GM18511 (cell line): ENCODE measurements around the gene ANKRD33B.
A peak's percentile ranks its signal among the peaks of the same experiment; 100 is the strongest.
"Not testable (repeated sequence)": the region's sequence is repeated elsewhere in the genome, so short reads cannot be mapped to it uniquely, and the experiment has no call there.

Experiments used
- ATAC-seq: cut with Tn5 transposase; IDR thresholded peaks from one replicate; pipeline ENCODE4 v1.9.1; 2021; ENCODE audit warnings: mild to moderate bottlenecking, moderate library complexity; ENCODE audit not compliant: unreplicated experiment

Gene ANKRD33B

GRCh38 chr5:10536931-10537579, 26.8 kb upstream of the ANKRD33B start:
- ATAC-seq: peak; percentile 60

- ATAC-seq: peak; percentile 38
Observed at GRCh38 chr5:10537624-10538023, 26.2 kb upstream of the ANKRD33B start.

- ATAC-seq: no peak
Observed at GRCh38 chr5:10538103-10538788, 25.6 kb upstream of the ANKRD33B start.

GRCh38 chr5:10538789-10539686, 24.8 kb upstream of the ANKRD33B start:
- ATAC-seq: no peak

GRCh38 chr5:10539687-10539998, 24.2 kb upstream of the ANKRD33B start:
- no peak for ATAC-seq

- no peak for ATAC-seq
Observed at GRCh38 chr5:10540036-10540544, 23.8 kb upstream of the ANKRD33B start.

GRCh38 chr5:10540951-10541646, 22.8 kb upstream of the ANKRD33B start:
- no peak for ATAC-seq

GRCh38 chr5:10542055-10542550, 21.8 kb upstream of the ANKRD33B start:
- no peak for ATAC-seq

GRCh38 chr5:10543585-10544040, 20.3 kb upstream of the ANKRD33B start:
- ATAC-seq: no peak

- no peak for ATAC-seq
Observed at GRCh38 chr5:10545084-10545483, 18.8 kb upstream of the ANKRD33B start.

- no peak for ATAC-seq
Observed at GRCh38 chr5:10546186-10546585, 17.7 kb upstream of the ANKRD33B start.

GRCh38 chr5:10548418-10549122, 15.3 kb upstream of the ANKRD33B start:
- ATAC-seq: no peak

- ATAC-seq: not testable (repeated sequence)
Observed at GRCh38 chr5:10549123-10549514, 14.8 kb upstream of the ANKRD33B start.

GRCh38 chr5:10550222-10550995, 13.5 kb upstream of the ANKRD33B start:
- no peak for ATAC-seq

GRCh38 chr5:10551782-10552138, 12.1 kb upstream of the ANKRD33B start:
- ATAC-seq: no peak

GRCh38 chr5:10552183-10553143, 11.4 kb upstream of the ANKRD33B start:
- peak; percentile 65 for ATAC-seq

GRCh38 chr5:10553476-10553875, 10.4 kb upstream of the ANKRD33B start:
- ATAC-seq: no peak

- no peak for ATAC-seq
Observed at GRCh38 chr5:10555277-10555684, 8.6 kb upstream of the ANKRD33B start.
